ENCODE data around the gene SCFD2. TPM values are rescaled to one million over a fixed set of nuclear protein-coding genes. Genes with fewer than 3 reads are reported as not detected.

Gene SCFD2
- 25.4 and 27.1 TPM in 2 replicates for total RNA-seq

DNA sequence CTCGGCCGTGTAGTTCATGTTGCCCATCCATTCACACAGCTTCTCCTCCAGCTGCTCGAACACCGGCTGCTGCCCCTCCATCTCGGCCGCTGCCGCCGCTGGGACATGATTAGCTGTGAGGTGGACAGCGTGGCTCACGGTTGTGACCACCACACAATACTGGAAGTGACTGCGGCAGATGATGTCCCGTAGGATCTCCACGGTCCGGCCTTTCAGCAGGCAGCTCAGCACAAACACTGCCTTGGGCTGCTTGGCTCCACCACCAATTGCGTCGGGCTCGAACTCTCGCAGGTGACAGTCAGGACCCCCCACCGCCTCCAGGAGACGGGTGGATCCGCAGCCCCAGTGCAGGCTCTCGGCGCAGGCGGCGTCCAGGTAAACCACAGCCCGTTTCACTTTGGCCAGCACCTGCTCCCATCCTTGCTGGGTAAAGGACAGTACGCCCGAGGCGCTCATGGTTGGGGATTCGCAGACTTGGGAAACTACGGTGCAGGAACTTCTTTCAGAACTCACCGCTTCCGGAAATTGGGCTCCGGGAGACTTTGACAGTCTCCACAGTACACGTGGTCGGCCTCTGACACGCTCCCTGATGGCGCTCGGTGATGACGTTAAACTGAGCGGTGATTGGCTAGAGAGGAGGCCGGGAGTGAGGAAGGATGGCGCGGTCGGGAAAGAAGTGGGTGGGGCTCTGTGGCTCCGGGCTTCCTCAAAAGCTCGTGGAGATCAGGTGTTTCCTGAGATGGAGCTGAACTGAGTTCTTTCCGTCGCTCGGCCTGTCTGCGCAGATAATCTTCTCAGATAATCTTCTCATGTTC is at the start of gene SCFD2:
TSS of gene SCFD2 (minus strand) at position 576 of the 815 bp plus-strand sequence.

DNA sequence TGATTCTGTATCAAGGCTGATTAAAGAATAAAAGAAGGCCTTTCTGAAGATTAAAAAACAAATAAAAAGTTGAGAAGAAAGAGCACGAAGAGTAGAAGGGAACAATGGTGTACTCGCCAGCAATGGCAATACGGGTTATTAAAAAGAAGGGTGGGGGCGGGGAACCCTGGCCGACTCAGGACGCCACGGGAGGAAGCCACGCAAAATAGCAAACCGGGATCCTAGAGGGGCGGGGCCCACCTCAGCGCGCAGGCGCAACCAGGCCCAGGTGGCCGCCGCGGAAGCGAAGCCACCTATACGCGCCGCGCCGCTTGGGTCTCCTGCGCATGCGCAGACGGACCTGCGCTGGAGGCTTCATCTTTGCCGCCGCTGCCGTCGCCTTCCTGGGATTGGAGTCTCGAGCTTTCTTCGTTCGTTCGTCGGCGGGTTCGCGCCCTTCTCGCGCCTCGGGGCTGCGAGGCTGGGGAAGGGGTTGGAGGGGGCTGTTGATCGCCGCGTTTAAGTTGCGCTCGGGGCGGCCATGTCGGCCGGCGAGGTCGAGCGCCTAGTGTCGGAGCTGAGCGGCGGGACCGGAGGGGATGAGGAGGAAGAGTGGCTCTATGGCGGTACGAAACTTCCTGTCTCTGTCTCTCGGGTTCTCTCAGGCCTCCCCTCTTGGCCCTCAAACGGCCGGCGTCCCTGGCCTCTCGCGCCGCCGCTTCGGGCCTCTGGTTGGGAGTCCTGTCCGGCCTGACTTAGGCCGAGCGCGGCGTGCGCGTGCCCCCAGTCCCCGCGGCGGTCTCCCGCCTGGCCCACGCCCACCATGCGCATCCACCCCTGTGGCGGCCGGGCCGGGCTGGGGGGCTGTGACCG is 11.7 kb upstream of the SCFD2 start, which contains the start of gene FIP1L1:
TSS of gene FIP1L1 (plus strand) at position 323 of the 852 bp plus-strand sequence. CDS start at position 521, 198 bp downstream.

DNA sequence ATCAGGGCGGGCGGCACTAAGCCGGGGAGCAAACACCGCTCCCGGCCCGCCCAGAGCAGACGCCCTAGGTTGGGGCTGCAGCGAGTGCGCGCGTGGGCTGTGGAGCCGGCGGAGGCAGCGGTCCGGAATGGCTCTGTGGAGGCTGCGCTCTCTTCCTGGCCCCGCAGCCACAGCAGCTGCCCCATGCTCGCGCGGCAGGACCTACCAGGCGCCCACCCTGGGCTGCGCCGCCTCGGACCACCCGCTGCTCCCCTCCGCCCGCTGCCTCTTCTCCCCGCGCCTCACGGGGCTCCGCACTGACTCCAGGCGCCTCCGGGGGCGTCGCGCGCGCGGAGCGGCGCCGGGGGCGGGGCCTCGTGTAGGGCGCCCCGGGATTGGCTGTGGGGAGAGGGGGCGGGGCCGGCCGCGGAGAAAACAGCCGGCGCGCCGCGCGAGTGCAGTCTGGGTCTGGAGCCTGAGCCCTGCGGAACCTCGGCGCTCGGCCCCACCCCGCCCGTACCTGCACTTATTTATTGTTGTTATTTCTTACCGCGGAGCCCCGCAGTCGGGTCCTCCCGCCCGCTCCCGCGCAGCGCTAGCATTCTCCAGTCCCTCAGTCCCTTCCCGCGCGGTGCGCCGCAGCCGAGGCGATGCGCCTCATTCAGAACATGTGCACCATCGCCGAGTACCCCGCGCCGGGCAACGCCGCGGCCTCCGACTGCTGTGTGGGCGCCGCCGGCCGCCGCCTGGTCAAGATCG is 503.8 kb downstream of the SCFD2 start, which contains the start of gene RASL11B:
TSS of gene RASL11B (plus strand) at position 439 of the 738 bp plus-strand sequence. CDS start at position 630, 191 bp downstream.

Small RNA genes within 50 kb of the gene (small RNA-seq; reads per million reads assigned to genes)
- gene RNU6-310P = not detected

Other genes starting within 250 kb of the SCFD2 start
- gene FIP1L1, start 11.6 kb upstream of the SCFD2 start, total RNA-seq = 54.1 and 58.8 TPM in 2 replicates
- 1.8 and 3.7 TPM in 2 replicates for gene LNX1, start 225.4 kb upstream of the SCFD2 start, total RNA-seq

Data from thoracic aorta endothelial cell (primary cell).